WTC11 (cell line): Measurements from ENCODE around the gene KIAA0930.

ENCODE experiments used
- ZBTB21 ChIP-seq: sonication (generic); formaldehyde crosslinking; IDR thresholded peaks from 2 replicates; pipeline ENCODE4 v1.8.1; 2023; ENCODE audit warnings: mild to moderate bottlenecking, missing genetic modification reagents, borderline replicate concordance
- TF ChIP-seq, protein P1 (sequence below): sonication (generic); formaldehyde crosslinking; IDR thresholded peaks from 2 replicates; pipeline ENCODE4 v1.8.1; 2023; ENCODE audit warnings: mild to moderate bottlenecking, missing genetic modification reagents, borderline replicate concordance
- TF ChIP-seq, protein P2 (sequence below): fragments of 200-600 bp; IDR thresholded peaks from 2 replicates; pipeline ENCODE4 v1.8.0; 2022; ENCODE audit warnings: antibody characterized with exemption

DNA sequence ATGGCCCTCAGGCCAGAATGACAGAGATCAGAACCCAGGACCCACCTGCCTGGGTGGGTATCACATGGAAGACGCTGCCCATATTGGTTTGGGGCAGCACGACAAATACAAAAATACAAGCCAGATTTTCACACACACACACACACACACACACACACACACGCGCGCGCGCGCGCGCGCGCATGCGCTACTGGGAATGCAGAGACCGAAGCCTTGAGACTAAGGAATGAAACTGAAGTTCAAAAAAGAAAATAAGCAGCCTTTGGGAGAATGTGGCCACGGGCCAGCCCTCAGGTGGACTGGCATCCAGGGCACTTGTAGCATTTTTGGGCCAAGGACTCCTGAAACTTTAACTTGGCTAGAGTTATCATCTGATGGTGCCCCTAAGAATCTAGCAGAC, 98.3 kb downstream of the KIAA0930 start:
- no peak for TF ChIP-seq ZBTB21 (CRISPR knock-in tag)
- TF ChIP-seq, protein P1, sequence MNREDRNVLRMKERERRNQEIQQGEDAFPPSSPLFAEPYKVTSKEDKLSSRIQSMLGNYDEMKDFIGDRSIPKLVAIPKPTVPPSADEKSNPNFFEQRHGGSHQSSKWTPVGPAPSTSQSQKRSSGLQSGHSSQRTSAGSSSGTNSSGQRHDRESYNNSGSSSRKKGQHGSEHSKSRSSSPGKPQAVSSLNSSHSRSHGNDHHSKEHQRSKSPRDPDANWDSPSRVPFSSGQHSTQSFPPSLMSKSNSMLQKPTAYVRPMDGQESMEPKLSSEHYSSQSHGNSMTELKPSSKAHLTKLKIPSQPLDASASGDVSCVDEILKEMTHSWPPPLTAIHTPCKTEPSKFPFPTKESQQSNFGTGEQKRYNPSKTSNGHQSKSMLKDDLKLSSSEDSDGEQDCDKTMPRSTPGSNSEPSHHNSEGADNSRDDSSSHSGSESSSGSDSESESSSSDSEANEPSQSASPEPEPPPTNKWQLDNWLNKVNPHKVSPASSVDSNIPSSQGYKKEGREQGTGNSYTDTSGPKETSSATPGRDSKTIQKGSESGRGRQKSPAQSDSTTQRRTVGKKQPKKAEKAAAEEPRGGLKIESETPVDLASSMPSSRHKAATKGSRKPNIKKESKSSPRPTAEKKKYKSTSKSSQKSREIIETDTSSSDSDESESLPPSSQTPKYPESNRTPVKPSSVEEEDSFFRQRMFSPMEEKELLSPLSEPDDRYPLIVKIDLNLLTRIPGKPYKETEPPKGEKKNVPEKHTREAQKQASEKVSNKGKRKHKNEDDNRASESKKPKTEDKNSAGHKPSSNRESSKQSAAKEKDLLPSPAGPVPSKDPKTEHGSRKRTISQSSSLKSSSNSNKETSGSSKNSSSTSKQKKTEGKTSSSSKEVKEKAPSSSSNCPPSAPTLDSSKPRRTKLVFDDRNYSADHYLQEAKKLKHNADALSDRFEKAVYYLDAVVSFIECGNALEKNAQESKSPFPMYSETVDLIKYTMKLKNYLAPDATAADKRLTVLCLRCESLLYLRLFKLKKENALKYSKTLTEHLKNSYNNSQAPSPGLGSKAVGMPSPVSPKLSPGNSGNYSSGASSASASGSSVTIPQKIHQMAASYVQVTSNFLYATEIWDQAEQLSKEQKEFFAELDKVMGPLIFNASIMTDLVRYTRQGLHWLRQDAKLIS (CRISPR knock-in tag) = no peak
- TF ChIP-seq, protein P2, sequence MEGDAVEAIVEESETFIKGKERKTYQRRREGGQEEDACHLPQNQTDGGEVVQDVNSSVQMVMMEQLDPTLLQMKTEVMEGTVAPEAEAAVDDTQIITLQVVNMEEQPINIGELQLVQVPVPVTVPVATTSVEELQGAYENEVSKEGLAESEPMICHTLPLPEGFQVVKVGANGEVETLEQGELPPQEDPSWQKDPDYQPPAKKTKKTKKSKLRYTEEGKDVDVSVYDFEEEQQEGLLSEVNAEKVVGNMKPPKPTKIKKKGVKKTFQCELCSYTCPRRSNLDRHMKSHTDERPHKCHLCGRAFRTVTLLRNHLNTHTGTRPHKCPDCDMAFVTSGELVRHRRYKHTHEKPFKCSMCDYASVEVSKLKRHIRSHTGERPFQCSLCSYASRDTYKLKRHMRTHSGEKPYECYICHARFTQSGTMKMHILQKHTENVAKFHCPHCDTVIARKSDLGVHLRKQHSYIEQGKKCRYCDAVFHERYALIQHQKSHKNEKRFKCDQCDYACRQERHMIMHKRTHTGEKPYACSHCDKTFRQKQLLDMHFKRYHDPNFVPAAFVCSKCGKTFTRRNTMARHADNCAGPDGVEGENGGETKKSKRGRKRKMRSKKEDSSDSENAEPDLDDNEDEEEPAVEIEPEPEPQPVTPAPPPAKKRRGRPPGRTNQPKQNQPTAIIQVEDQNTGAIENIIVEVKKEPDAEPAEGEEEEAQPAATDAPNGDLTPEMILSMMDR = no peak
